Liver (tissue), 3 donors: ENCODE data around the gene RARS1.

ENCODE experiments used
- GABPA ChIP-seq, 2 donors: IDR thresholded peaks in 1 of 2; conservative IDR thresholded peaks in 1 of 2; 2 replicates each; pipeline ENCODE4 v1.6.1; 2016; ENCODE audit warnings: antibody characterized with exemption in 2 of 2, mild to moderate bottlenecking in 1 of 2, moderate library complexity in 1 of 2
- SP1 ChIP-seq: IDR thresholded peaks from 2 replicates; pipeline ENCODE4 v1.6.1; 2018; ENCODE audit warnings: antibody characterized with exemption, mild to moderate bottlenecking
- YY1 ChIP-seq: IDR thresholded peaks from 2 replicates; pipeline ENCODE4 v1.6.1; 2016; ENCODE audit warnings: antibody characterized with exemption, mild to moderate bottlenecking
- TF ChIP-seq, protein P1 (sequence below): fragments of 150-350 bp; IDR thresholded peaks from 2 replicates; pipeline ENCODE4 v1.5.1; 2017; ENCODE audit warnings: improper control_type of control experiment, low read depth, low read length; ENCODE audit not compliant: missing input control
- donor health status: healthy.
- donor health status: healthy.

DNA sequence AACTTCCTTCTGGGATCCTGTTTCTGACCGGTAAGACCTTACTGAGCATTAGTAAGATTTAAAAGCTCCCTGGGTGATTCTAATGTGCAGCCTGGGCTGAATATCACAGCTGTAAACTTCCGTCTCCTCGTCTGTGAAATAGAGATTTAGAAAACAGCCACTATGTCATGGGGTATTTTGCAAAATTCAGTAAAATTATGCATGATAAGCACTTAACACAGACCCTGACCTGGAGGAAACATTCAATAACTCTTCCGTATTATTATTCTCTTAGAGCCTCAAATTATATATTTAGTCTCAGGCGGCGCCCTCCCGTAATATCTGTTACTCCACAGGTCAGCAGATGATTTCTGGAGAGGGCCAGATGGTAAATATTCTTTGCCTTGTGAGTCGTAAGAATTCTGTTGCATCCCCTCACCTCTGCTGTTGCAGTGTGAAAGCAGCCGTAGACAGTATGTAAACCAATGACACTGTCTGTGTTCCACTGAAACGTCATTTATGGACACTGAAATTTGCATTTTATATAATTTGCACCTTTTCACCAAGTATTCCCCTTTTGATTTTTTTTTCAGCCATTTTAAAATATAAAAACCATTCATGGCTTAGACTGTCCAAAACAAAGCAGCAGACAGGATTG is 39.2 kb upstream of the RARS1 start:
- TF ChIP-seq, protein P1, sequence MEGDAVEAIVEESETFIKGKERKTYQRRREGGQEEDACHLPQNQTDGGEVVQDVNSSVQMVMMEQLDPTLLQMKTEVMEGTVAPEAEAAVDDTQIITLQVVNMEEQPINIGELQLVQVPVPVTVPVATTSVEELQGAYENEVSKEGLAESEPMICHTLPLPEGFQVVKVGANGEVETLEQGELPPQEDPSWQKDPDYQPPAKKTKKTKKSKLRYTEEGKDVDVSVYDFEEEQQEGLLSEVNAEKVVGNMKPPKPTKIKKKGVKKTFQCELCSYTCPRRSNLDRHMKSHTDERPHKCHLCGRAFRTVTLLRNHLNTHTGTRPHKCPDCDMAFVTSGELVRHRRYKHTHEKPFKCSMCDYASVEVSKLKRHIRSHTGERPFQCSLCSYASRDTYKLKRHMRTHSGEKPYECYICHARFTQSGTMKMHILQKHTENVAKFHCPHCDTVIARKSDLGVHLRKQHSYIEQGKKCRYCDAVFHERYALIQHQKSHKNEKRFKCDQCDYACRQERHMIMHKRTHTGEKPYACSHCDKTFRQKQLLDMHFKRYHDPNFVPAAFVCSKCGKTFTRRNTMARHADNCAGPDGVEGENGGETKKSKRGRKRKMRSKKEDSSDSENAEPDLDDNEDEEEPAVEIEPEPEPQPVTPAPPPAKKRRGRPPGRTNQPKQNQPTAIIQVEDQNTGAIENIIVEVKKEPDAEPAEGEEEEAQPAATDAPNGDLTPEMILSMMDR = no peak
- TF ChIP-seq SP1 (no peak), YY1 (no peak), GABPA (IDR thresholded peaks at IDR 0.05 in 1 of 2, conservative IDR thresholded peaks at IDR 0.05 in 1 of 2) (no peak)
